ENCODE data around the gene MICAL3.

DNA sequence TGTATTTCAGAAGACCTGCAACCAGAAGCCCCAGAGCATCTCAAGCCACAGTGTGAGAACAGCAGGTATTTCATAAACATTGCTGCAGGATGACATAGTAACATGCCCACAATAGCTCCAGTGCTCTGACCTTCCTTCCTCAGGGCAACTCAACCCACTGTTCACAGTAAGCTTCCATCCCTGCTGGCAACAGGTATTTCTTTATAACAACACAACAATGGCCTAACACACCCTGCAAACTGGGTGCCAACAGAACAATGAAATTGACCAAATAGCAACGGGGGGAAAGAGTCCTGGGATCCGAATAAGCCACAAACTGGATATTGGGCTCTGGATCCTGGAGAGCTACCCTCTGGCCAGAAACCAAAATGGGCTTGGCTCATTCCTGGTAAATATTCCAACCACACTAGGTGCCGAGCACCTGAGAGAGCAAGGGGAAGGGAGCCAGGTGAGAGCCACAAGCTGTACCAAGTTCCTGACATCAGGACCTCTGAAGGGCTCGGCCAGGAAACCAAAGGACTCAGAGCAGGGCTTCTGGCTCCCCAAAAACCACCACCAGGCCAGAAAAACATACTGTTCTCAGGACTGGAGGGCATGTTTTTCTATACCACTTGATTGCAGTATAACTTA is 99.5 kb downstream of the MICAL3 start:
- TF ChIP-seq TAF1 (IDR thresholded peaks at IDR 0.05; ENCODE audit: borderline replicate concordance, insufficient read depth, low read length) (no peak), FOXP2 (optimal IDR thresholded peaks at IDR 0.05; ENCODE audit: borderline replicate concordance, extremely low read depth, extremely low read length, insufficient read depth) (no peak), POLR2AphosphoS5 (IDR thresholded peaks at IDR 0.05; ENCODE audit: low read depth, low read length) (no peak), SIN3A (IDR thresholded peaks at IDR 0.05; ENCODE audit: borderline replicate concordance, insufficient read depth, low read length) (no peak)
- TF ChIP-seq, protein P1, sequence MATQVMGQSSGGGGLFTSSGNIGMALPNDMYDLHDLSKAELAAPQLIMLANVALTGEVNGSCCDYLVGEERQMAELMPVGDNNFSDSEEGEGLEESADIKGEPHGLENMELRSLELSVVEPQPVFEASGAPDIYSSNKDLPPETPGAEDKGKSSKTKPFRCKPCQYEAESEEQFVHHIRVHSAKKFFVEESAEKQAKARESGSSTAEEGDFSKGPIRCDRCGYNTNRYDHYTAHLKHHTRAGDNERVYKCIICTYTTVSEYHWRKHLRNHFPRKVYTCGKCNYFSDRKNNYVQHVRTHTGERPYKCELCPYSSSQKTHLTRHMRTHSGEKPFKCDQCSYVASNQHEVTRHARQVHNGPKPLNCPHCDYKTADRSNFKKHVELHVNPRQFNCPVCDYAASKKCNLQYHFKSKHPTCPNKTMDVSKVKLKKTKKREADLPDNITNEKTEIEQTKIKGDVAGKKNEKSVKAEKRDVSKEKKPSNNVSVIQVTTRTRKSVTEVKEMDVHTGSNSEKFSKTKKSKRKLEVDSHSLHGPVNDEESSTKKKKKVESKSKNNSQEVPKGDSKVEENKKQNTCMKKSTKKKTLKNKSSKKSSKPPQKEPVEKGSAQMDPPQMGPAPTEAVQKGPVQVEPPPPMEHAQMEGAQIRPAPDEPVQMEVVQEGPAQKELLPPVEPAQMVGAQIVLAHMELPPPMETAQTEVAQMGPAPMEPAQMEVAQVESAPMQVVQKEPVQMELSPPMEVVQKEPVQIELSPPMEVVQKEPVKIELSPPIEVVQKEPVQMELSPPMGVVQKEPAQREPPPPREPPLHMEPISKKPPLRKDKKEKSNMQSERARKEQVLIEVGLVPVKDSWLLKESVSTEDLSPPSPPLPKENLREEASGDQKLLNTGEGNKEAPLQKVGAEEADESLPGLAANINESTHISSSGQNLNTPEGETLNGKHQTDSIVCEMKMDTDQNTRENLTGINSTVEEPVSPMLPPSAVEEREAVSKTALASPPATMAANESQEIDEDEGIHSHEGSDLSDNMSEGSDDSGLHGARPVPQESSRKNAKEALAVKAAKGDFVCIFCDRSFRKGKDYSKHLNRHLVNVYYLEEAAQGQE (IDR thresholded peaks at IDR 0.05; ENCODE audit: insufficient read depth in 1 of 2, low read depth in 2 of 2, low read length in 2 of 2), result no peak

Data from PFSK-1 (cell line).